HG03097 (cell line): ENCODE results near the gene FEZF1.

ENCODE experiments used
- ATAC-seq: cut with Tn5 transposase; IDR thresholded peaks from one replicate; pipeline ENCODE4 v1.9.1; 2021; ENCODE audit not compliant: unreplicated experiment, low FRiP score

The FEZF1 gene

DNA sequence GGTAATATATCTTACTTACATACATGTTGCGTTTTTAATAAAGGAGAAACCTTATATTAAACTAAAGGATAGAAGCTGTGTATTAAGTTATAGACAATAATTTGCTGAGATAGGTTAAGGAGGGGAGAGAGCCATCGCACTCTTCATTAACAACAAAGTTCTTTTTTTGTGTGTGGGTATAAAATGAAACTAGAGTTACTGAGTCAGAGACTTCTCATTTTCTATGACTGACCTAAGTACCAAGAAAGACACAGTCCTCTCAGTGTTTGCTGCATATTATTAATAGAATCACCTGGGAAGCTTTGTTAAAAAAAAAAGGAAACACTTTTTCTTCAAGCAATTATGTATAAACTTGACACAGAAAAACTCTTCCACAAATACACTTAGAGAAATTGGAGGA lies 31.4 kb downstream of the FEZF1 start:
- ATAC-seq, result no peak

DNA sequence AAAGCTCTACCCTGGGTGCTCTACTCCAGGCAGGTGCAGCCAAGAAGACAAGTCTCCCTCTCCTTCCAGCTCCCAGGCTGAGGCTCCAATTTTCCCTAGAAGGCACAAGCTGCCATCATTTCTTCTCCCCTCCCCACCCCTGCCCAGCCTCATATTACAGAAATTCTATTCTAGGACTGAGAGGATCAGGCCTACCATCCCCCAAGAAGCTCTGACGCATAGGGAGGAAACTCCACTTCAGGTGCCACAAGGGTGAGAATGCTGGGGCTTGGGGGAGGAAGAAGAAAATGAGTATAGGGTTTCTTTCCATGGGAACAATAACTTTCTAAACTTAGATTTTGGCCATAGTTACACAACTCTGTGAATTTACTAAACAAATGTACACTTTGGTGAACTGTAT lies 35.3 kb downstream of the FEZF1 start:
- ATAC-seq, result no peak

DNA sequence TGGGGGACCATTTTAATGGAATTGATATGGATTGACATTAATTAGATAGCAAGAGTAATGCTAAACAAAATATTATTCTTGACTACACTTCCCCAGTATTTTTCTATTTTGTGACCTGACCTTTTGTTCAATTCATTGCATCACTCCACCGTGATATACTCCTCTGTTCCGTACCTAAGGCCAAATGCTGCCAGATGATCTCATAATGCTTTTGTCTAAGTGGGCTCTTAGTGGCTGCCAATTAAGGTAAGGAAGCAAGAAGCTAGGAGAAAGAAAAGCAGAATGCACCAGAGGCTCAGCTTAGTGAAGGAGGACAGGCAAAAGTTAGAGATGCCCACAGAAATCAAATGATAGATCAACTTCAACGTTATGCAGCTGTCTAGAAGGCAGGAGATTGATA lies 36.4 kb downstream of the FEZF1 start:
- ATAC-seq, result no peak

DNA sequence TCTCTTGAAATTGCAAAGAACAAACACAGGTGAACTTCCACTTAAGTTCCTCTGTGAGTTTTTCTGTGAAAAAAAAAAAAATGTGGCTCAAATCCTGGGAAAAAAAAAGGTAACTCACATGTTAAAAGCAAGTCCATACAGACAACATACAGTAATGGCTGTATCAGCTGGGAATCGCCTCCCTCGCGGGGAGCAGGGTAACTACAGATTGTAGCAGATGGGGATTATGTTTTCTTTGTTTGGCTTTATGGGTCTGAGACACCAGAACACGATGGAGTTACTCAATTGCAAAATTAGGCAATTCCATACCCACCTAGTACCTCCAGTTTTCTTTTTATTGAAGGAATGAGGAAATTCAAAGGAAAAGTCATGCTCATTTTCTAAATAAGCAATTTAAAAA lies 42.3 kb downstream of the FEZF1 start:
- ATAC-seq, result no peak

DNA sequence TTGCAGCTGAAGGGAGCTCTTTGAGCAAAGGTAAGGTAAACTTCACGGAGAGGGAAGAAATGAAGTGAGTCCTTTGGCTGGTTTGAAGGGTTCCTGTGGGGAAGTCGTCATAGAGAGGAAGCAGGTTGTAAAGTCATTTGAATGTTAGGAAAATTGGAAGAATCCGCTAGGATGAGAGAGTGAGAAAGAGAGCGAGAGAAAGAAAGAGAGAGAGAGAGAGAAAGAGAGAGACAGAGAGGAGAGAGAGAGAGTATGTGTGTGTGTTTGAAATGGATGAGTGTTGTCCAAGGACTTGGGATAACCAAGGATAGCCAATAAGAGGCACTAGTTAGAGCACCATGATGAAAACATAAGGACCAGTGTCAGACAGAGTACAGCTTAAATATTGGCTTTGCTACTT lies 43.1 kb downstream of the FEZF1 start:
- ATAC-seq, result no peak

DNA sequence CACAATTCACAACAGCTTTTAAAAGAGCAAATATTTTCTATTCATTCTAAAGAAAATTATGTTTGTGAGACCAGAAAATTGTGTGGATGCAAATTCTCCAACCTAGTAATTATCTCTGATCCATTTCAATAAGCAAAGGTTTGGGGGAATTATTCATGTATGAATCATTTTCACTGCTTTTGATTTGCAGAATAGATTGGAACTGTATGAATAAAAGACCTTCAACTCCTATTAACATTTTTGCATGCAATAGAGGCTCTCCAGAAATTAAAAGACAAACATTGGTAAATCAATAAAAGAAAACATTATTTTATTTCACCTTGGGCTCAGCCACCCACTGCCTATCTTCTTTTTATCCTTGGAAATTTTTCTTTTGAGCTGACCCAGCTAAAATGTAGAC lies 43.5 kb downstream of the FEZF1 start:
- ATAC-seq, result no peak

DNA sequence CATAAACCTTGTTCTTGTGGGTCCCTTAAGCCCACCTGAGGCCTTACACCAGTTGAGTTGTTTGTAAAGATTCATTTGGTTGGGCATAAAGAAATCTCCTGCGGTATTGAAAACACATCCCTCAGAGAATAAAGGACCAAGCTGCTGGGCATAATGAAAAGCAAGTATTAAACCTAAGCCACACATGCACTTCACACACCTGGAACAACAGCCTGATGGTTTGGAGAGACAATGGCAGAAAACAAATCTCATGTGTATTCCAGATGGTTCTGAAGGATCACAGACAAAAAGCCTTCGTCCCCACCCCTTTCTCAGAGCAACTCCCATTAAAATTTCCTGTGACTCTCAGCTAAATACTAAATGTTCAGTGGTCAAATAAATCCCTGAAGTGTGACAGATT lies 44.2 kb downstream of the FEZF1 start:
- no peak for ATAC-seq

DNA sequence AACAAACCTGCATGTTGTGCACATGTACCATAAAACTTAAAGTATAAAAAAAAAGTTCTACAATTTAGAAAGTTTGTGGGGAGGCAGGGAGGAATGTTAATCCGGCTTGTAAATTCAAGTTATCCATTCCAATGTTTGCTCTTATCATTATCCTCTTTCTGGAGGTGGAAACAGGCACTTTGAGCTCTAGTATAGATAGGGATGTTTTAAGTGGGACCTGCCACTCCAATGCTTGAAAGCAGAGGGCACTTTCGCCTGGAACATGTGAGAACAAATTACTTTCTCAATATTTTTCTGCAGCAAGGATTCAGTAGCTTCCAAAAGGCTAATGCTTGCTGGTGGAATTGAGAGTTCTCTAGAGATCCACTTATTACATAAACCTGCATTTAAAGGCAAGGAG lies 45.6 kb downstream of the FEZF1 start:
- no peak for ATAC-seq

DNA sequence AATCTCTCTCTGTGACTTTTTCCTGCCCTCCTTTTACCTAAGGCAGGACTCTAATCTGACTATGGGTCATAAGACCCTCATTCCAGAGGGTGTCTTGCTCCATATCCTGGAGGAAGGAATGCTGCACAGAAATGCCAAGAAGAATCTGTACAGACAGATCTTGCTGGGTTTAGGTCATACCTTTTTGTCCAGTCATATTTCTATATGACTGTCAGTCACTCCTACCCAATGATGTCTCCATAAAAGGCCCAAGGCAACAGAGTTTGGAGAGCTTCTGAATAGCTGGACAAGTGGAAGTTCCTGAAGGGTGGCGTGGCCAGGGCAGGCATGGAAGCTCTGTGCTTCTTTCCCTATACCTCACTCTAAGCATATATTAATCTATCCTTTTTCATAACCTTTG lies 47.5 kb downstream of the FEZF1 start:
- no peak for ATAC-seq

DNA sequence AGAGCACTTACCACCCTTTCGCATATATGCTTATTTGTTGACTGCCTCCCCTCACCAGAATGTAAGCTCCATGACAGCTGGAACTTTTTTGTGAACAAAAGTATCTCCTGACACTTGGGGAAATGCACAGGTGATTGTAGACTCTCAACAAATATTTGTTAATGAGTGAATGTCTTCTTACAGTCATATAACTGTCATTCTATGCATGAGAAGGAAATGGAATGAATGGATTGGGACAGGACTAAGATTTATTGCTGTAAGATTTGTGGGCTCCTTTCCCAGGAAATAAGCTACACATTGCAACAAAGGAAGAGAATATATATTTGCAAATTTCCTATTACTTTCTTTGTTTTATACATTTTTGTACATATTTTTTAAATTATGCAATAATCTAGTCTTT lies 48.5 kb downstream of the FEZF1 start:
- no peak for ATAC-seq

DNA sequence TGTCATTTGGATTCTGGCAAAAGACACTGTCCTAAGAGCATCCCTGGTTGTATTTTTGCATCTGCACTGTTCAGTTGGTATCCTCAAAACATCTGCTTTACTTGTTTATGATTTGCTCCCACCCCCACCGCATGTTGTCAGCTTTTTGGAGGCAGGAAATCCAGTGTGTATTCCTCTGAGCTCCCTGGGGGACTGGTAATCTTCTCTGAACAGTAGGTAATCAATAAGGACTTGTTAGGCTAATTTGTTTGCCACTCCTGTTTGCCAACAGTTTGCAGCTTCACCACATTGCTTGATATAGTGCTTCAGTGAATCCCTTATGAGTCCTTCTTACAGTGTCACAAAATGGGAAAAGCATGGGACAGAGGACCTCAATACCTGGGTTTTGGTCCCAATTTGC lies 49.1 kb downstream of the FEZF1 start:
- no peak for ATAC-seq
